GM21576 (cell line): Measurements from ENCODE around the gene KIAA1549.
"Not testable (repeated sequence)": the region's sequence is repeated elsewhere in the genome, so short reads cannot be mapped to it uniquely, and the experiment has no call there.

ENCODE experiments used
- ATAC-seq: cut with Tn5 transposase; IDR thresholded peaks from one replicate; pipeline ENCODE4 v1.9.1; 2021; ENCODE audit warnings: mild to moderate bottlenecking, moderate library complexity; ENCODE audit not compliant: unreplicated experiment

The KIAA1549 gene

DNA sequence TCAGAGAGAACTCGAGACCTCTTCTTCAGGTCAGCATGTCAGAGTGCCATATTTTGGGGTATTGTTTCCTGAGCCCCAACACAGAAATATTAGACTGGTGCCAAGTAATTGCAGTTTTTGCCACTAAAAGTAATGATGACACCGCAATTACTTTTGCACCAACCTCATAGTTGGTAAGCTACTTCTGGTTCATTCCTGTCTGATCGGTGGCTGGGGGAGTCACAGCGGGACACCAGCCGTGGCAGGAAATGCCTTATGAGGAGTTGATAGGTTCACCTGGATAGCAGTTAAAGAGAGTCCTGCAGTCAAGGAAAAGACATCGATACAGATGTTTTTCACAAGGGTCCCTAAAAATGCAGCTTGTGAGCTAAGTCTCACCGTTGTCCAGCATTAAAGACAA is 159.3 kb downstream of the KIAA1549 start:
- ATAC-seq: no peak

- no peak for ATAC-seq
Measured at GRCh38 chr7:138819625-138820024, 161.6 kb downstream of the KIAA1549 start.

DNA sequence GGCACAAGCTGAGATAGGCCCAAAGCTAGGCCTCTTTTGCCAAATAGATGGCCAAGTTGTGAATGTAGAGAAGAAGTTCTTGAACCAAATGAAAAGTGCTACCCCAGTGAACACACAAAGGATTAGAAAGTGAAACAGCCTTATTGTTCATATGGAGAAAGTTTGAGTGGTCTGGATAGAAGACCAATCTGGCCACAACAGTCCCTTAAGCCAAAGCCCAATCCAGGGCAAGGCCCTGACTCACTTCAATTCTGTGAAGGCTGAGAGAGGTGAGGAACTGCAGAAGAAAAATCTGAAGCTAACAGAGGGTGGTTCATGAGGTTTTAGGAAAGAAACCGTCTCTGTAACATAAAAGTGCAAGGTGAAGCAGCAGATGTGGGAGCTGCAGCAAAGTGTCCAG is 164.5 kb downstream of the KIAA1549 start:
- ATAC-seq: no peak

DNA sequence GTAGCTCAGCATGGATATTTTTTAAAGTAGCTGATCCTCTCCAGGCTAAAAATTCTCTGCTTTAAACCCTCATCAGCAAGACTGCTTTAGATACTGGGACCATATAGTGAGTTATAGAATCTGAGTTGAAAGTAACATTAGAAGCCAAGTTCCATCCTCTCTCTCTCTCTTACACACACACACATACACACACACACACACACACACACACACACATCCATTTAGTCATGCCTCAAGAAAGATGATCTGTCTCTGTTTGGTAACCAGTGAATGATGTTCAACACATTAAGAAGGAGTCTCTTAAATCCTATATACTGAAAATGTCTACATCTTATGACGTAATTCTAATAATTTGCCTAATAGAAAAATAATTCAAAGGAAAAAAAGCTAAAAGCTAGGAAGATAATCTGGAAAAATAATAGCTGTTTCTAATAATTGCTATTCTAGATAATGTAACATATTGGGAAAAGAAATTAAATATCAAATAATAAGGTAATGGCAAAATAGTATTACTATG is 166.3 kb downstream of the KIAA1549 start:
- ATAC-seq: no peak

GRCh38 chr7:138813945-138814344 is 167.2 kb downstream of the KIAA1549 start:
- no peak for ATAC-seq

GRCh38 chr7:138811327-138811726 is 169.9 kb downstream of the KIAA1549 start:
- ATAC-seq: not testable (repeated sequence)

- ATAC-seq: no peak
Measured at GRCh38 chr7:138809346-138809745, 171.8 kb downstream of the KIAA1549 start.

DNA sequence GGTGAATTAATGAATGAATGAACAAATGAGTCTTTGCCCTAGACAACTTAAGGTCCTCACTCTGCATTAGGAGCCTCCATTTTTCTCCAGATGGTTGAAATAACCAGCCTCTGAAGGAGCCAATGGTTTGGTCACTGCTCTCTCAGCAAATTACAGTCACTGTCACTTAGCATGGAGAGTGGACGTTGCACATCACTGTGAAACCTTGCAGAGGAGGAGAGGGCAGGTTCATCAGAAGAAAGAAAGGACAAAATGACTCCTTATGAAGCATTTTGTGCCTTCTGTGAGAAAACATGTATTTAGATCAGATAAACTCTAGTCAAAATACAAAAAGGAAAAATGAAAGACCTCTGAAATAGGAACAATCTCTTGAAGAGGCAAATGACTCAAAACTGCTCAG is 176.6 kb downstream of the KIAA1549 start:
- ATAC-seq: no peak

DNA sequence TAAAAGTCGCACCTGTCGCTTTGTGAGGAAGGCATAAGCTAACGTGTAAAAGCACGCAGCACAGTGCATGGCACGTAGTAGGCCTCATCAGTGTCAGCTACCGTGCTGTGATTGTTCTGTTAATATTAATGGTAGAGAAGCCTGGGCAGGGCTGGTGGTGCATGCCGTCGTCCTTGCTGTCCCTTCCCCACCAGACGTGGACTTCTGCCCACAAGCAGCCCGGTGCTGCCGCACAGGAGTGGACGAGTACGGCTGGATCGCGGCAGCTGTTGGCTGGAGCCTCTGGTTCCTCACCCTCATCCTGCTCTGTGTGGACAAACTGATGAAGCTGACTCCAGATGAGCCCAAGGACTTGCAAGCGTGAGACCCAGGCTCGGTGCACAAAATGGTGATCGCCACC is 178.5 kb downstream of the KIAA1549 start:
- ATAC-seq: no peak

GRCh38 chr7:138801256-138801655 is 179.9 kb downstream of the KIAA1549 start:
- no peak for ATAC-seq

DNA sequence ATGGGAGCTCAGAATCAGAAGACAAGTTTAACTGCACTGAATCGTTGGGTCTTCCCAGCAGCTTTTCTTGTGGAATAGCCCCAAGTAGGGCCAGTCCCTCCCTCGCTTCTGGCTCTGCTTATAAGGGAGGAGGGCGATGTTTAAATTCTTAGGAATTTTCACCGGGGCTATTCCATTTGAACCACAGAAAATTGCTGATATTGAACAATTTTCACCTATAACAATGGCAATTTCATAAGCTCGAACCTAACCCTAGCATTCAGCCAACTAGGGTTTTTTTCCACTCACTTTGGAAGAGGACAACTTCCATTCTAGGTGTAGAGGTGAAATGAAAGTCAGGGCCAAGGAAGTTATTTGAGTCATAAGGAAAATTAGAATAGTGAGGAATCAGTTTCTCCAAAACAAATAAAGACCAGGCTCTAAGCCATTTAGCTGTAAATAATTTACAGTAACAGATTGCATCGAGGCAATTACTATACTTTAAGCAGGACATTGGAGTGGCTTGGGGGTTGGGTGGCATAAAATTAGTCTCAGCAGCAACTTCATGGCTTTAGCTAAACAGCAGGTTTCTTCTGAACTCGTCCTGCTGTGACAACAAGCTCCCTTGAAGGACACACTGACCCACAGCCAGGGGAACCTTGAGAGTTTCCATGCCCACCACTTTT is 181.7 kb downstream of the KIAA1549 start:
- no peak for ATAC-seq

DNA sequence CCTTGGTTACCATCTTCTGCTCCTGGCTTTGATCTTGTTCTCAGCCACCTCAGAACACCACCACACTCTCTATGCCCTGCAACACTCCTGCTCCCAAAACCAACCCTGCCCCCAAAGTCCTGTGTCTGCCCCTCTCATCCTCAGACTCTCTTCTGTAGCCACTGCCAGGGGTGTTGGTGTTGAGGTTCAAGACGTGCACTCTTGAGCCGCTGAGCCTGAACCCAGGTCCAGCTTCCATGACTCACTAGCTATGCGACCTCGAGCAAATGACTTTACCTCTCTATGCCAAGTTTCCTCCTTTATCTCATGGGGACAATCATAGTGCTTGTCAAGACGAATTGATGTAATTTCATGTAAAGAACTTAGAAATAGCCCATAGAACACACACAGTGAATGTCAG is 182.4 kb downstream of the KIAA1549 start:
- no peak for ATAC-seq

DNA sequence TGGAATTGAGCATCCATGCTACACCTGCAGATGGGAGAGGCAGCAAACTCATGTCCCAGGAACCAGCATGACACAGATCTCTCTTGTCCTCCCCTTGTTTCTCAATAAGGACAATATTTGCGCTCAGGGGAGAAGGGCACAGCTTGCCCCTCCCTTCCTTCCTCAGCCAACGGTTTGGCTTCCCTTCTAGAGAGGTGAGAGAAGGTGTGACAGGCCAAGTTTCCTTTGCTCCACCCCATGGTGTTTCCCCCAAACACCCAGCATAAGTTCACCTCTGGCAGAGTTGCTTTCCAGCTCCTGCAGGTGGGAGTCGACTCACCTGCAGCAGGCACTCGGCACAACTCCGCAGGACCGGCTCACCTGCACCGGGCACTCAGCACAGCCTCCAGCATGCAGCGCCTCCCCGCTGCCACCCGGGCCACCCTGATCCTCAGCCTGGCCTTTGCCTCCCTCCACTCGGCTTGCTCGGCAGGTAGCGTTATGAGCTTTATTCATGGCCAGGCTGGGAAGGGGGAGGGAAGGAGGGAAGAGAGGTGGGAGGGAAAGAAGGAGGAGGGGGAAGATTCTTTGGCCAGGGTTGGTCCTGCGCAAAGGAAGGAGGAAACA is 183.4 kb downstream of the KIAA1549 start, which contains the start of the genes ATP6V0A4 and TMEM213:
ATP6V0A4 (minus strand) TSS at position 482 of the 606 bp plus-strand sequence. CDS start 26,949 bp downstream, outside the sequence.
TMEM213 (plus strand) TSS at position 280 of the 606 bp plus-strand sequence; CDS start at position 391, 111 bp downstream.
- ATAC-seq: no peak

DNA sequence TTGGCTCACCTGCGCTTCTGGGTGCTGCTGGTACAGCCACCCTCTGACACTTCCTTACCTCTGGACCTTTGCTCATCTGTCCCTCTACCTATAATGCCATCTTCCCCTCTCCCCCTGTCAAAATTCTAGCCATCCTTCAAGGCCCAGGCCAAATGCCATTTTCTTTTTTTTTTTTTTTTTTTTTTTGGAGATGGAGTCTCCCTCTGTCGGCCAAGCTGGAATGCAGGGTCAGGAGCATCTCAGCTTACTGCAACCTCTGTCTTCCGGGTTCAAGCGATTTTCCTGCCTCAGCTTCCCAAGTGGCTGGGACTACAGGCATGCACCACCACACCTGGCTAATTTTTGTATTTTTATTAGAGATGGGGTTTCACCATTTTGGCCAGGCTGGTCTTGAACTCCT is 184.1 kb downstream of the KIAA1549 start:
- not testable (repeated sequence) for ATAC-seq

- ATAC-seq: no peak
Measured at GRCh38 chr7:138796038-138796615, 185.1 kb downstream of the KIAA1549 start.

DNA sequence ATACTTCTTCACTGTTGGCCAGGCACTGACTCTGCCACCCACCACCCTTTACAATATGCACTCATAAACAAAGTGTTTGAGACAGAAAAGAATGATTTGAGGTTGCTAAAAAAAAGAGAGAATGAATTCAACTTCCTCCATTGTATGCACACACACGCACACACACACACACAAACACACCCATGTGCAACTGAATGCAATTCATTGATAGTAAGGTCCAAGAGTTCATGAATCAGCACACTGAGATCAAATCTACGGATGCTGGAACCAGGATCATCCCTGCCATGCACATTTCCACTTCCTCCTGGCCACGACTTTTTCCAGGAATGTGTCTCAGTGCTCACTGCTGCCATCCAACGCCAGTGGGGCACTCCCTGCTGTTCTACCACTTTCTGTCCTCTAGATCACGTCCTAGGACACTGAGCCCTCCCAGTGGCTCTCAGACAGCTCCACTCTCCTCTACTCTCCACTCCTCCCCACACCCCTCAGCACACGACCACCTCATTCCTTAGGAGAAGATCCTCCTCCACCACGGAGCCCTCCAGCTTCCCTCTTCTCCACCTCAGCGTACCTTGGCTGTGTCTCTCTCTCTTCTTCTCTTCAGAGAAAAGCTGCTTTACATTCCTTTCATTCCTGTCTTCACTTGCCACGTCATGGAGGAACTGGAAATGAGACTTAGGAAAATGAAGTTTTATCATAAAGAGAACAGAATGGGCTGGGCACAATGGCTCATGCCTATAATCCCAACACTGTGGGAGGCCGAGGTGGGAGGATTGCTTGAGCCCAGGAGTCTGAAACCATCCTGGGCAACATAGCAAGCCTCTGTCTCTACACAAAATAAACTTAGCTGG is 195.4 kb downstream of the KIAA1549 start:
- ATAC-seq: no peak

GRCh38 chr7:138784692-138785091 is 196.5 kb downstream of the KIAA1549 start:
- no peak for ATAC-seq
